ENCODE results near the gene TSC22D3.

The TSC22D3 gene

DNA sequence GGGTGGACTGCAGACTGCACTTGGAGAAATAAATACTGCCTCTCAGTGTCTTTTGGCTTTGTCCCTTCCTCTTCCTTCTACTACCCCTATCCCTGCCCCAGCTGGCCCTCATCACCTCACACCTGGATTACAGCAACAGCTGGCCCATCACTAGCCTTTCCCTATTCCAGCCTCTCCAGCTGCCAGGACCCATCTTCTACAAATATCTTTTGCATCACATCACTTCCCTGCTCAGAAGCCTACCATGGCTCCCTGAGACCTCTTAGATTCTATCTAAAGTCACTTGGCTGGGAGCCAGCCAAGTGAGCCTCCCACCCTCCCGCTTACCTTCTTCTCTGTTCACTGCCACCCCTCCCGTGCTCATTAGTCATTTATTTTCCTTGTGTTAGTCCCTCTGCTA is 66.8 kb downstream of the TSC22D3 start:
- no peak overlapping the region for H3K4me3 ChIP-seq (ENCODE audit: control insufficient read depth, low read depth, low read length)
- no peak for TF ChIP-seq CTCF (conservative IDR thresholded peaks at IDR 0.05; ENCODE audit: control insufficient read depth, insufficient read depth, low read depth, low read length)
- DNase-seq (ENCODE audit: low read depth) = no peak

GRCh38 chrX:107707866-107708265 is 67.7 kb downstream of the TSC22D3 start:
- TF ChIP-seq CTCF (conservative IDR thresholded peaks at IDR 0.05; ENCODE audit: control insufficient read depth, insufficient read depth, low read depth, low read length) = no peak
- DNase-seq (ENCODE audit: low read depth) = no peak
- no peak overlapping the region for H3K4me3 ChIP-seq (ENCODE audit: control insufficient read depth, low read depth, low read length)

GRCh38 chrX:107706309-107706708 is 69.3 kb downstream of the TSC22D3 start:
- TF ChIP-seq CTCF (conservative IDR thresholded peaks at IDR 0.05; ENCODE audit: control insufficient read depth, insufficient read depth, low read depth, low read length) = no peak
- no peak for DNase-seq (ENCODE audit: low read depth)
- no peak overlapping the region for H3K4me3 ChIP-seq (ENCODE audit: control insufficient read depth, low read depth, low read length)

DNA sequence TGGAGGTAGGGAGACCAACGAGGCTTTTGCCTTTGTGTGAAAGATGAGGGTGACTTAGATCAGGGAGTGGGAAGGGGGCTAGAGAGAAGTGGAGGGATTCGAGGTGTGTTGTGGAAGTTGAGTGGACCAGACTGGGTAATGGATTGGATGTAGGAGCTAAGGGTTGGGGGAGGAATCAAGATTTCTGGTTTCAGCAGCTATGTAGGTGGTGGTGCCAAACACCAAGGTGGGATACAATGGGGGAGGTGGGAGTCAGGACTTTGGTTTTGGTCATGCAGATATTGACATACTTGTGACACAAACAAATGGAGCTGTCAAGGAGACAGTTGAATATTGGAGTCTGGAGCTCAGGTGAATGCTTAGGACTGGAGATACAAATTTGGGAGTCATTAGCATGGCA is 71.0 kb downstream of the TSC22D3 start:
- DNase-seq (ENCODE audit: low read depth) = no peak
- H3K4me3 ChIP-seq (ENCODE audit: control insufficient read depth, low read depth, low read length) = no peak overlapping the region
- TF ChIP-seq CTCF (conservative IDR thresholded peaks at IDR 0.05; ENCODE audit: control insufficient read depth, insufficient read depth, low read depth, low read length) = no peak

- DNase-seq (ENCODE audit: low read depth) = no peak
- no peak overlapping the region for H3K4me3 ChIP-seq (ENCODE audit: control insufficient read depth, low read depth, low read length)
- no peak for TF ChIP-seq CTCF (conservative IDR thresholded peaks at IDR 0.05; ENCODE audit: control insufficient read depth, insufficient read depth, low read depth, low read length)
Measured at GRCh38 chrX:107704181-107704580, 71.4 kb downstream of the TSC22D3 start.

DNA sequence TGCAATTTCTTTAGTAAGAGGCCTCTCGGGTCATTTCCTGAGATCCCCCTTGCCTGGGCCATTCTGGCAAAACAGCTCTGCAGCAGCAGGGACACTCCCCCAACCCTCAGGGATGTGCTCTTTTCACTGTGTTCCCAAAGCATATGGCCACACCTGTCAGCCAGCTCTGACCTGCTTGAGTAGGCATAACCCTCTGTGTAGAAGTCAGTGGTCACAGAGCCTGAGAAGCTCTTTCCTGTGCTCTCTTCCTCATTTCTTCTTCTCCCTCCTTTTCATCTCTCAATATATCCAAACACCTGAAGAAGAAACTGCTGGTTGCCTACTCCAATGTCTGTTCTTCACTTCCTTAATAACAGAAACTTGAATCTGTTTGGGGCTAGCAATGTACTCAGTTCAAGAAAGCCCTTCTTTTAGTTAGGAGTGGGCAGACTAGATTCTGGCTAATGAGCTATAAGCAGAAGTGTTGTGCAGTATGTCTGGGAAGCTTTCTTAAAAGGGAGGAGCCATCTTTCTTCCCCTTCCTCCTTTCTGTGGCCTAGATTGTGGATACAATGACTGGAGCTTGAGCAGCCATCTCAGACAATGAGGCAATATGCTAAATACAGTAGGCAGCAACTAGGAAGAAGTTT is 74.0 kb downstream of the TSC22D3 start:
- no peak for DNase-seq (ENCODE audit: low read depth)
- no peak overlapping the region for H3K4me3 ChIP-seq (ENCODE audit: control insufficient read depth, low read depth, low read length)
- no peak for TF ChIP-seq CTCF (conservative IDR thresholded peaks at IDR 0.05; ENCODE audit: control insufficient read depth, insufficient read depth, low read depth, low read length)

DNA sequence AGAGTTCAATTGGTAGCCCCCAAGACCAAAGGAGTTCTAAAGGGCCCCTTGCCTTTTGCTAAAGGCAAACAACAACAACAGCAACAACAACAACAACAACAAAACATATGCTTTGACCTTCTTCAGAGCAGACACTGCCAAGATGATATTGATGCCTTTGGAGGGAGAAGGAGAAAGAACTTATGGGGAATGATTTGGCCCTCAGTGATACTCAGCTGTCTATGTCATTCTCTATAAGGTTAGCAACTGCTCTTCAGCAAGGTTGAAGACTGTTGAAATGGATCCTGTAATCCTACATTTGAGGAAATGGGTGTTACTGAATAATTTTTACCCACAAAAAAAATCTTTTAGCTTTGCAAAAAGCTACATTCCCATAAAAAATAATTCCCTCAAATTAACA is 74.8 kb downstream of the TSC22D3 start:
- no peak for DNase-seq (ENCODE audit: low read depth)
- TF ChIP-seq CTCF (conservative IDR thresholded peaks at IDR 0.05; ENCODE audit: control insufficient read depth, insufficient read depth, low read depth, low read length) = no peak
- no peak overlapping the region for H3K4me3 ChIP-seq (ENCODE audit: control insufficient read depth, low read depth, low read length)
